ENCODE results near the gene MT1HL1.

Gene MT1HL1

GRCh38 chr1:237004116-237004515 lies at the start of gene MT1HL1:
TSS of gene MT1HL1 (minus strand) at chr1:237004441. CDS start at chr1:237004372, 69 bp downstream.
- H3K4me1 ChIP-seq (ENCODE audit: control insufficient read depth, insufficient read depth, low read length): no peaks in the 10 kb centered on the region
- H3K27me3 ChIP-seq (replicated peaks; ENCODE audit: control insufficient read depth, insufficient read depth, low read length): no peaks in the 10 kb centered on the region
- no peak within 1 kb of the TSS for H3K4me3 ChIP-seq (ENCODE audit: low read length)
- no peaks in the 10 kb centered on the region for H3K9me3 ChIP-seq (ENCODE audit: control insufficient read depth, low read length)
- no peaks in the 10 kb centered on the region for H3K36me3 ChIP-seq (ENCODE audit: control insufficient read depth, insufficient read depth, low read length, severe bottlenecking)
- DNase-seq (ENCODE audit: low read depth): no peak
- H3K9ac ChIP-seq (ENCODE audit: low read length): no peak within 1 kb of the TSS

- no peaks in the 10 kb centered on the region for H3K9me3 ChIP-seq (ENCODE audit: control insufficient read depth, low read length)
- no peak for DNase-seq (ENCODE audit: low read depth)
- H3K27me3 ChIP-seq (replicated peaks; ENCODE audit: control insufficient read depth, insufficient read depth, low read length): no peaks in the 10 kb centered on the region
- no peak overlapping the region for H3K4me3 ChIP-seq (ENCODE audit: low read length)
- H3K4me1 ChIP-seq (ENCODE audit: control insufficient read depth, insufficient read depth, low read length): no peaks in the 10 kb centered on the region
- H3K36me3 ChIP-seq (ENCODE audit: control insufficient read depth, insufficient read depth, low read length, severe bottlenecking): no peaks in the 10 kb centered on the region
- no peak overlapping the region for H3K9ac ChIP-seq (ENCODE audit: low read length)
Measured at GRCh38 chr1:237050915-237051314, 46.7 kb upstream of the MT1HL1 start.

GRCh38 chr1:237050185-237050584 lies 45.9 kb upstream of the MT1HL1 start:
- no peaks in the 10 kb centered on the region for H3K36me3 ChIP-seq (ENCODE audit: control insufficient read depth, insufficient read depth, low read length, severe bottlenecking)
- H3K4me1 ChIP-seq (ENCODE audit: control insufficient read depth, insufficient read depth, low read length): no peaks in the 10 kb centered on the region
- no peak overlapping the region for H3K4me3 ChIP-seq (ENCODE audit: low read length)
- no peak overlapping the region for H3K9ac ChIP-seq (ENCODE audit: low read length)
- no peaks in the 10 kb centered on the region for H3K9me3 ChIP-seq (ENCODE audit: control insufficient read depth, low read length)
- no peak for DNase-seq (ENCODE audit: low read depth)
- peaks cover 2% of the 10 kb centered on the region for H3K27me3 ChIP-seq (replicated peaks; ENCODE audit: control insufficient read depth, insufficient read depth, low read length)

- no peak for DNase-seq (ENCODE audit: low read depth)
- no peaks in the 10 kb centered on the region for H3K36me3 ChIP-seq (ENCODE audit: control insufficient read depth, insufficient read depth, low read length, severe bottlenecking)
- H3K9me3 ChIP-seq (ENCODE audit: control insufficient read depth, low read length): no peaks in the 10 kb centered on the region
- no peak overlapping the region for H3K9ac ChIP-seq (ENCODE audit: low read length)
- peaks cover 16% of the 10 kb centered on the region for H3K27me3 ChIP-seq (replicated peaks; ENCODE audit: control insufficient read depth, insufficient read depth, low read length)
- no peaks in the 10 kb centered on the region for H3K4me1 ChIP-seq (ENCODE audit: control insufficient read depth, insufficient read depth, low read length)
- H3K4me3 ChIP-seq (ENCODE audit: low read length): no peak overlapping the region
Measured at GRCh38 chr1:237048803-237049202, 44.6 kb upstream of the MT1HL1 start.

GRCh38 chr1:237045278-237046016 lies 41.2 kb upstream of the MT1HL1 start:
- Histone ChIP-seq H3K9me3 (ENCODE audit: control insufficient read depth, low read length) (no peaks in the 10 kb centered on the region), H3K36me3 (ENCODE audit: control insufficient read depth, insufficient read depth, low read length, severe bottlenecking) (no peaks in the 10 kb centered on the region), H3K4me3 (ENCODE audit: low read length) (no peak overlapping the region), H3K4me1 (ENCODE audit: control insufficient read depth, insufficient read depth, low read length) (no peaks in the 10 kb centered on the region), H3K27me3 (replicated peaks; ENCODE audit: control insufficient read depth, insufficient read depth, low read length) (peaks cover 36% of the 10 kb centered on the region), H3K9ac (ENCODE audit: low read length) (no peak overlapping the region)
- no peak for DNase-seq (ENCODE audit: low read depth)

GRCh38 chr1:237043846-237044636 lies 39.8 kb upstream of the MT1HL1 start:
- no peaks in the 10 kb centered on the region for H3K9me3 ChIP-seq (ENCODE audit: control insufficient read depth, low read length)
- no peaks in the 10 kb centered on the region for H3K4me1 ChIP-seq (ENCODE audit: control insufficient read depth, insufficient read depth, low read length)
- peaks cover 37% of the 10 kb centered on the region for H3K27me3 ChIP-seq (replicated peaks; ENCODE audit: control insufficient read depth, insufficient read depth, low read length)
- no peaks in the 10 kb centered on the region for H3K36me3 ChIP-seq (ENCODE audit: control insufficient read depth, insufficient read depth, low read length, severe bottlenecking)
- H3K9ac ChIP-seq (ENCODE audit: low read length): no peak overlapping the region
- H3K4me3 ChIP-seq (ENCODE audit: low read length): no peak overlapping the region
- DNase-seq (ENCODE audit: low read depth): no peak

GRCh38 chr1:237042892-237043576 lies 38.8 kb upstream of the MT1HL1 start:
- H3K4me1 ChIP-seq (ENCODE audit: control insufficient read depth, insufficient read depth, low read length): no peaks in the 10 kb centered on the region
- no peaks in the 10 kb centered on the region for H3K36me3 ChIP-seq (ENCODE audit: control insufficient read depth, insufficient read depth, low read length, severe bottlenecking)
- peaks cover 37% of the 10 kb centered on the region for H3K27me3 ChIP-seq (replicated peaks; ENCODE audit: control insufficient read depth, insufficient read depth, low read length)
- DNase-seq (ENCODE audit: low read depth): no peak
- H3K4me3 ChIP-seq (ENCODE audit: low read length): no peak overlapping the region
- no peaks in the 10 kb centered on the region for H3K9me3 ChIP-seq (ENCODE audit: control insufficient read depth, low read length)
- no peak overlapping the region for H3K9ac ChIP-seq (ENCODE audit: low read length)

GRCh38 chr1:237042526-237042891 lies 38.3 kb upstream of the MT1HL1 start:
- no peak for DNase-seq (ENCODE audit: low read depth)
- no peak overlapping the region for H3K4me3 ChIP-seq (ENCODE audit: low read length)

GRCh38 chr1:237041795-237042525 lies 37.7 kb upstream of the MT1HL1 start, which contains the start of gene RYR2:
TSS of gene RYR2 (plus strand) at chr1:237042184. CDS start at chr1:237042522, 338 bp downstream.
- H3K9ac ChIP-seq (ENCODE audit: low read length): no peak within 1 kb of the TSS
- H3K27me3 ChIP-seq (replicated peaks; ENCODE audit: control insufficient read depth, insufficient read depth, low read length): peaks cover 37% of the 10 kb centered on the region
- DNase-seq (ENCODE audit: low read depth): no peak
- H3K36me3 ChIP-seq (ENCODE audit: control insufficient read depth, insufficient read depth, low read length, severe bottlenecking): no peaks in the 10 kb centered on the region
- H3K4me1 ChIP-seq (ENCODE audit: control insufficient read depth, insufficient read depth, low read length): no peaks in the 10 kb centered on the region
- H3K4me3 ChIP-seq (ENCODE audit: low read length): no peak within 1 kb of the TSS
- no peaks in the 10 kb centered on the region for H3K9me3 ChIP-seq (ENCODE audit: control insufficient read depth, low read length)

More at GRCh38 chr1:237042526-237042891, 38.3 kb upstream of the MT1HL1 start:
- H3K9ac ChIP-seq (ENCODE audit: low read length): no peak overlapping the region
- no peaks in the 10 kb centered on the region for H3K36me3 ChIP-seq (ENCODE audit: control insufficient read depth, insufficient read depth, low read length, severe bottlenecking)
- H3K9me3 ChIP-seq (ENCODE audit: control insufficient read depth, low read length): no peaks in the 10 kb centered on the region
- no peaks in the 10 kb centered on the region for H3K4me1 ChIP-seq (ENCODE audit: control insufficient read depth, insufficient read depth, low read length)
- peaks cover 37% of the 10 kb centered on the region for H3K27me3 ChIP-seq (replicated peaks; ENCODE audit: control insufficient read depth, insufficient read depth, low read length)

- no peak for DNase-seq (ENCODE audit: low read depth)
- no peak overlapping the region for H3K9ac ChIP-seq (ENCODE audit: low read length)
- no peak overlapping the region for H3K4me3 ChIP-seq (ENCODE audit: low read length)
- no peaks in the 10 kb centered on the region for H3K36me3 ChIP-seq (ENCODE audit: control insufficient read depth, insufficient read depth, low read length, severe bottlenecking)
- no peaks in the 10 kb centered on the region for H3K9me3 ChIP-seq (ENCODE audit: control insufficient read depth, low read length)
- peaks cover 37% of the 10 kb centered on the region for H3K27me3 ChIP-seq (replicated peaks; ENCODE audit: control insufficient read depth, insufficient read depth, low read length)
- no peaks in the 10 kb centered on the region for H3K4me1 ChIP-seq (ENCODE audit: control insufficient read depth, insufficient read depth, low read length)
Measured at GRCh38 chr1:237041461-237041794, 37.2 kb upstream of the MT1HL1 start.

GRCh38 chr1:237040823-237041222 lies 36.6 kb upstream of the MT1HL1 start:
- no peaks in the 10 kb centered on the region for H3K36me3 ChIP-seq (ENCODE audit: control insufficient read depth, insufficient read depth, low read length, severe bottlenecking)
- H3K27me3 ChIP-seq (replicated peaks; ENCODE audit: control insufficient read depth, insufficient read depth, low read length): peaks cover 37% of the 10 kb centered on the region
- H3K4me3 ChIP-seq (ENCODE audit: low read length): no peak overlapping the region
- no peaks in the 10 kb centered on the region for H3K9me3 ChIP-seq (ENCODE audit: control insufficient read depth, low read length)
- no peaks in the 10 kb centered on the region for H3K4me1 ChIP-seq (ENCODE audit: control insufficient read depth, insufficient read depth, low read length)
- H3K9ac ChIP-seq (ENCODE audit: low read length): no peak overlapping the region
- DNase-seq (ENCODE audit: low read depth): no peak

All from adipocyte (in vitro differentiated cells).